CD4-positive, alpha-beta T cell treated with Interleukin-6 for 4 hours (primary cell): ENCODE data around the gene FRMPD4.

Experiments
- DNase-seq: peaks from one replicate; pipeline ENCODE4 v3.0.0-alpha.2; 2020; ENCODE audit warnings: mixed read lengths

The FRMPD4 gene

DNA sequence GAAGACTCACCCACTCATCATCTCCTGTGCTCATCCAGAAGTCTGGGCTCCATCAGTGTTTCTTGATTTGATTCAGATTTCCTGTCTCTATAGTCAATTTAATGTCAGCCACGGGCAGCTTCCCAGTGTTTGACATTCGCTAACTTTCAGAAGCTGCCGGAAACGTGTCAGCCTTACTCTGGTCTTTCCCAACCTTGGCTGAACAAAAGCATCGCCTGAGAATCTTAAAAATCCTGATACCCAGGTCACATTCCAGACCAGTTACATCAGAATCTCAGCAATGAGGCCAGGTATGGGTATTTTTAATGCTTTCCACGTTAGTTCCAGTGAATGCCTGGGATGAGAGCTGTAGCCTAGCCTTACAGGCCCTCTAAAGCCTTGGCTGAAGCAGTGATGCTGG is 233.8 kb downstream of the FRMPD4 start:
- DNase-seq, result no peak

DNA sequence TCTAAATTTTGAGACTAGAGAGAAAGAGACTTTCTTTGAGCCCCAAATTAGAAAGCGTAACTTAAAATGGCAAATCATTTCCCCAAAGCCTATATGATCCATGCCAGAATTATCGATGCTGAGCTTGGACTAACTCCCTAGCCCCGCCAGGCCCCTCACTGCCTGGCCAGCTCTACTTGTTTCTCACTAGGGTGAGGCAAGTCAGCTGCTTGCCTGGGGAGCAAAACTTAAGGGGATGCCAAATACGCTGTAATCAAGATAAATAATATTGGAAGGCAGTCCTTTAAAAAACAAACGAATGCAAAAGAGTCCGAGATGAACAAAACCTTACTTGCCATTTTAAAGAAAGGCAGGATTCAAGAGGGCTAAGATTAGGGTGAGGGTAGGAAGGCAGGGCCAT is 236.0 kb downstream of the FRMPD4 start:
- DNase-seq, result no peak

DNA sequence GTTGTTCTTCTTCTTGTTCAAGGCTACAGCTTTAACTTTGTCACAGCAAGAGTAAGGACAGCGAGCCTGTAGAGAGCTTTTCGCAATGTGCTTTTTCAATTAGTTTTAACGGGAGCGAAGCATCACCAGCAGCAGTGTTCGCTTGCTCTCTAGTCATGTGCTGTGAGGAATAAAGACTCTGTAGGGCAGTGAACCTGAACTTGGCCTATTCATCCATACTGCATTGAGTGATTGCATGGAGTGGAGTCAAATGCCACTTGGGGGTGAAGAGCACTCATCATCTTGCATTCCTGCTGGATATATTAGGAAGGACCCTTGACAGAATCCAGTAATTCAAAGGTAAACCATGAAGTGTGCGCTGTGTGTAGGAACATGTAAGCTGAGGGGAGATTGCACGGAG is 240.0 kb downstream of the FRMPD4 start:
- DNase-seq, result no peak

DNA sequence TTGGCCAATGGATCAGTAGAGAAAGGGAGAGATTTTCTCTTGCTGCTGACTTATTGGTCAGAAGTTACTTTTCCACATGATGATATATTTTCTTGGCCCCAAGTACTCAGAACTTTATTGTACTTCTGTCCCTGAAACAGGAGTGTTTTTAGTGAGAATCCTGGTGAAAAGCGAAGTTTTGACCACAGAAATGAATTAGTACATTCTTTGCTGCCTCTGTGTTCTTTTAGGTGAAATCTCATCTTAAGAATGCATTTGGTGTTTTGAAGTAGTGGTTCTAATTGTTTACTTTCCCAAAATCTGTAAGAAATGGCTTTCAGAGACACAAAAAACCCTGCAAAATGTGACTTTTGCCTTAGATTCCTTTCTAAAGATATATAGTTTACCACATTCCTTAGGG is 240.4 kb downstream of the FRMPD4 start:
- DNase-seq, result no peak

DNA sequence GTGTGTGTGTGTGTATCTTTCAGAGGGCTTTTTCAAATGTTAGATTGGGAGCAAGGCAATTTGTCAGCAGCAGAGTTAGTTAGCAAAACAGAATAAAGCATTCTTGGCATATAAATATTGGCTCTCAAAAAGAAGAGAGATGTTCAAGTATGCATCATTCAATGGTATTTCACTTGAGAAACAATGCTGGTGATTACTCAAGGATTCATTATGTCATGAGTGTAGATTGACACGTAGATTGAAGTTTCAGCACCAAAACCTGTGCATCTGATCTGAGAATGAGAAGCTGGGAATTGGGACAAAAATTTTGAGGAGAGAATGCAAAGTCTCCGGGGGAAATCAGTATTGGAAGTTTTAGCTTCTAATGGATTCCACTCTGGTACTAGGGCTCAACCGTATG is 241.4 kb downstream of the FRMPD4 start:
- DNase-seq, result no peak

DNA sequence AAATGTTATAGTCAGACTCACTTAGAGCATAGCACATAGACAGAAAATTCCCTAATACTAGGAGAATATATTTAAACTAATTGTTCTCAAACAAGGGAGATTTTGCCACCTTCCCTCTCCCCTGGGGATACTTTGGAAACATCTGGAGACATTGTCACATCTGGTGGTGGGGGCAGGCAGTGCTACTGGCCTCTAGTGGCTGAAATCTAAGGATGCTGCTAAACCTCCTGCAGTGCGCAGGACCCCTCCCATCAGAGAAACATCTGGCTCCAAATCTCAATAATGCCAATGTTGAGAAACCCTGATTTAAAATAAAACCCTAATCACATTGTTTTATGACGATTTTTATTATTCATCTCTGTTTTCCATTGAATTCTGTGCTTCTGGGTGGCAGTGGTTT is 244.9 kb downstream of the FRMPD4 start:
- DNase-seq, result no peak

DNA sequence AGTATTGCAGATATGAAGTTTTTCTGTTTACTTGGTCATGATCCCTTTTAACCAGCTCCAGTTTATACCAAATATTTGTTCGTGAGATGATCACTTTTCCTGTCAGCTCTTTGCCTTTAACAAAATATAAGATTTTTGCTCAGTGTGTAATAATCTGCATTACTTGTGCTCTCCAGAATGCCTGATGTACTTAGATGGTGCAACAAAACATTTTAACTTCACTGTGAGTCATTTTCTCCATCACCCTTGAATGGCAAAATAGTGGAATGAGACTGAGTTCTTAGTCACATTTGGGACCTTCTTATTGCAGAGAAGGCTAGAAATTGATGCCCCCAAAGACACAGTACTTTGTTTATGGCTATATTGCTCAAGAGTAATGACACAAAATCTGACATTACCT is 252.0 kb downstream of the FRMPD4 start:
- DNase-seq, result no peak

DNA sequence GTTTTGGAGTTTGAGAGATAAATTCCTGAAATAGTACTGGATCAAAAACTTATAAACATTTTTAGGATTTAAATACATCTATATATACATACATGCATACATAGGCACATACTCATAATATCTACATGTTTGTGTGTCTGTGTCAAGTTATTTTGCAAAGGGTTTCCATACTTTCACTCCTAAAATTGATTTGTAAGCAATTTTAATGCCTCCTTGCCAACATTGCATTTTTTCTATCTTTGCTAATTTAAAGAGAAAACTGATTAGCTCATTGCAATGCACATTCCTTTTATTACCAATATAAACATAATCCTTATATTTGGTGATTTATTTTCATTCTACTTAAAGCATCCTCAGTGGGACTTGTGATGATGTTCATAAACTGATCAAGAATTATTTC is 258.3 kb downstream of the FRMPD4 start:
- no peak for DNase-seq

DNA sequence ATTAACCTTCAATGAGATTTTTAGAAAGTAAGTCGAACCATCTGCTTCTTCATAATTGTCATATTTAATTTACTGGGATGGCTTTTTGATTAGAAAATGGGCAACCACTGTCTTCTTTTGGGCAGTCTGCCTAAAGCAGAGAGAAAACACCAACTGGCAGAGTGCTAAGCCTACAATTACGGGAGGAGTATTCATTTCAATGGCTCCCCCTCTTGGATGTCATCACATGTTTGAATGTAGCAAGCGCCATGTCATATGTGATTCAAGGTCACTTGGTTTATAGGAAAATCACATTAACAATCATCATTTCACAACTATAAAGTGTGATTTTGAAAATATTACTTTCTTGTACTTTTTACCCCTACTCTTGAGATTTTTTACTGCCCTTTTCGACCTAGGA is 261.9 kb downstream of the FRMPD4 start:
- no peak for DNase-seq

DNA sequence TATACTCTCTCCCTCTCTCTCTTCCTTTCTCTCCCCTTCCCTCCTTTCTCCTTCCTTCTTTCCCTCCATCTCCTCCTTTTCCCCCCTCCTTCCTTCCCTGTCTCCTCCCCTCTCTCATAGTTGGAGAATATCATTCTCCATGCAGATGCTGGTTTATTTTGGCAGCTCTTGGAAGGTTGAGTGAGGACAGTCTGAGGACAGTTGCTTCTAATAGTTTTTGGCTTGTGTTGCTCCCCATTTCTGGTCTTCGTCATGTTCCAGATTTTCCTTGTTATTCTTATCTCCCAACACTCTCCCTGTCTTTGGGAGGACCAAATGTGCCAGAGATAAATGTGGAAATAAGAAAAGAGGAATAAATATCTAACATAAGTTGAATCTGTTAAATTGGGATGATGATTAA is 263.0 kb downstream of the FRMPD4 start:
- no peak for DNase-seq

DNA sequence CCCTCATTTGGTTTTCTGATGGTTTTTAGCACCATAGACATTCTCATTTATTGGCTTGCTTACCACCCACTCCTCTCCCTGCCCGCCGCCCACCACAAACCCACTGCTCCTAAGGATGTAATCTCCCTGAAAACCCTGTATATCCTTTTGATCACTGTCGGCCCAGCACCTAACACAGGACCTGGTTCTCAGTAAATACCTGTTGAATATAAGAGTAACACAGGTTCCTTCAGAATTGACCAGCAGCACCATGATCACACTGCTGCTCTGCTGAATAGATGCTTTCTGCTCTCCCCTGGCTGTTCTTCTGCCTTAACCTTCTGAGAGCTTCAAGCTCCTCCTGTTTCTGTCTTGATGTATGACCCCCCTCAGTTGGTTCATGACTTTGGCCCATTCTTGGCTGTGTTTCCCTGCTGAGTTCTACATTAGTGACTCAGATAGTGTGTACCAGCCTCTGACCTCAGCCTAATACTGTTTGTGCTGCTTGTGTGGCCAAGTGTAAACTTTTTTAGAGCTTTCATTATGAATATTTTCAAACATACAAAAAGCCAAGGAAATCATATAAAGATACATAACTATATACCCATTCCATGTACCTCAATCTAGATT is 265.3 kb downstream of the FRMPD4 start:
- no peak for DNase-seq

DNA sequence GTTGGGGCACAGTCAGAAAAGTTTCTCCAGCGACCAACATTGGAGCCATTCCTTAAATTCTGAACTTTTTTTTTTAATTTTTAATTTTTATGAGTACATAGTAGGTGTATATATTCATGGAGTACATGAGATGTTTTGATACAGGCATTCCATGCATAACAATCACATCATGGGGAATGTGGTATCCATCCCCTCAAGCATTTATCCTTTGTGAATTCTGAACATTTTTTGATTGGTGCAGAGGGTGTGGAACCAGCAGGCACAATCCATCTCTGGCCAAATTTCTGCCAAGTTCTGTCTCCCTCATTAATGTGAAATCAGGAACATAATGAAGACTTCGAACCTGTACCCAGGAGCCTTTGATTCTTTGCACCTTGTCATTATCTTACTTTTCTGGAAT is 267.0 kb downstream of the FRMPD4 start:
- no peak for DNase-seq

DNA sequence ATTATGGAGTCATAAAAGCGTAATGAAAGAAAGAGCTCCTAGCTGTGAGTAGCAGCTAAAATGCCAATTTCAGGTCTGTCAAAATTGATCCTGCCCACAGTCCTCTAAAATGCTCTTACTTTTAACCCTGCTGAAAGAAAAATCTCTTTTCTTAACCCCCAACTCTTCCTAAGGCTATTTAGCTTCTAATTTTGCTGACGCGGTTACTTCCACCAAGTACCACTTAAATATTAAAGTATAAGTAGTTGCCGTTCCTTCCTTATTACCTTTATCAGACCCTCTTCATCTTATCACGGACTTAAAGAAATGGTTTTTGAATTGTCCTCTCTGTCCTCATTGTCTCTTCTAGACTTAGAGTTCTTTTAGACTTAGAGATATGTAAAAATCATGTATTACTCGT is 272.2 kb downstream of the FRMPD4 start:
- no peak for DNase-seq

DNA sequence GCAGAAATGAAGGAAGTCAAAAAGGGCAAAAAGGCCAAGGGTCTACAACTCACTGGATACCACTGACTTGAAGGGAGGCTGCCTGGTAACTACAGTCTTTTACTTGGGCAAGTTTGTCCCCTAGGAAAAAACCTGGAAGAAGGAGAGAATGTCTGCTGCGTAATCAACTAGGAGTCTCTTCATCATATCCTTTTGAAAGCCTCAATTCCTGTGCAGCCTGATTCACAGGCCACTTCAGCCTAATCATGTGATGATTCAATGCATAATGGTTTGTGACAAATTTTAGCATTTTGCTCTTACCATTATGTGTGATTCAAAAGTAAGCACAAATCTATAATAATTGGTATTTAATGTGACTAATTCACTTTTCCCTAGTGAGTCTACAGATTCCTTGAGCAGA is 273.6 kb downstream of the FRMPD4 start:
- DNase-seq, result no peak

DNA sequence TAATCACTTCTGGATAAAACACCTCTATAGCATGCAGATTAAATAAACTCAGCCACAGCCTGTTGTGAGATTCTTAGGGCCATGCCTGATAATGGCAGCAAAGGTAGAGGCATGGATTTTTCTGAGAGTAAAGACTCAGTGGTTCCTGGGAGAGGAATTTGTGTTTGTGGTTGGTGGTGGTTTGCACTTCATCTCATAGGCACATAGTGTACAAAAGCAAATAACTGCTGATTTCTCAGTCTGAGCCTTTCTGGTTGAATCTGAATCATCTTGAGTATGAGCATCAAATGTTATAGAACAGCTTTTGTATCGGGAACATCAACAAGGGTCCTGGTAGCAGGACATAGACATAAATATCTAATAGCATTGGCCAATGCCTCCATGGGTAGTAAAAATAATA is 274.3 kb downstream of the FRMPD4 start:
- no peak for DNase-seq

DNA sequence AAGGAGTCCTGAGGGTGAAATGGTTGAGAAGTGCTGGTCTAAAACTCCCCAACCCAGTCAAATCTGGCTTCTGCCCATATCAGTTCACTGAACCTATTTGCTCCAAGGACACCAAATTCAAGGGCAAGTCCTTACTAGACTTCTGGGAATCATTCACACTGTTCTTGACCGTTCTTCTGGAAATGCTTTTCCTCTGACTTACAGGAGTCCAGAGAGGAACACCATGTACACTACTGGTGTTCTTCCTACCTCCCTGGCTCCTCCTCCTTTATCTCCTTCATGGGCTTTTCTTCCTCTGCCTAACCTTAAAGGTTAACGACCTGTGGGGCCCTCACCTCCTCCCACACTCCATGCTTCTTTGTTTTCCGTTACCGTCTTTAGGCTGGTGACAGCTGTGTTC is 281.3 kb downstream of the FRMPD4 start:
- DNase-seq, result no peak

DNA sequence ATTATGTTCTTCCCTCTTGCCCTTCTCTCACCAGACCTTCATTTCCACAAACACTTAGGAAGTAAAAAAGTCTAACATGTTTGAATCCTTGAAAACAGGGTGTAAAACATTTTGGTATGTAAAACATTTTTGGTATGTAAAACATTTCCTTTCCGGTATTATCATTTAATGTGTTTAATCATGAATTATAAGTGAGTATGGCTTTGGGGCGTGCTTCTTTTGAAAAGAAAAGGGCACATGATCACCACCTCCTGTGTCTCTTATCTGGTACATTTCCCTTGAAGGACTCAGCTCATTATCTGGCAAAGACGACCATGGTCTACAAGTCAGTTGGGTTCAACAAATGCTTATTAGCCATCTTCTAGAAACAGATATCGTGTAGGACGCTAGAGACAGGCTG is 283.6 kb downstream of the FRMPD4 start:
- no peak for DNase-seq

DNA sequence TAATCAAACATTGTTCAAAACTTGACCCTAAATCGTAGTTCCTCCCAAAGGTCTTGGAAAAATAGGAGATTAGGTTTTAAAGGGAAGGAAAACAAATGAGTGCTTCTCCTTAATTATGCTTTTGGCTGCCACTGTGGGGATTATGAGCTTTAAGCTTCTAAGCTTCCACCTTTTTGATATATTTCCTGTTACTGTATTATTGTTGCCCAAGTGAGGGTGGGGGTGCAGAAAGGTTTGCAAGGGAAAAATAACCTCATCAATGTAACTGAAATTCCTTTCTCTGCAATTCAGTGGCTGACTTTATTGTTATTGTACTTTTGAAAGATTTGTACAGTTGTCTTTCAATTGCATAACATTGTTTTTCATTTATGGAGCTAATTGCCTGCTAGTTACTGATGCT is 285.1 kb downstream of the FRMPD4 start:
- DNase-seq, result no peak

DNA sequence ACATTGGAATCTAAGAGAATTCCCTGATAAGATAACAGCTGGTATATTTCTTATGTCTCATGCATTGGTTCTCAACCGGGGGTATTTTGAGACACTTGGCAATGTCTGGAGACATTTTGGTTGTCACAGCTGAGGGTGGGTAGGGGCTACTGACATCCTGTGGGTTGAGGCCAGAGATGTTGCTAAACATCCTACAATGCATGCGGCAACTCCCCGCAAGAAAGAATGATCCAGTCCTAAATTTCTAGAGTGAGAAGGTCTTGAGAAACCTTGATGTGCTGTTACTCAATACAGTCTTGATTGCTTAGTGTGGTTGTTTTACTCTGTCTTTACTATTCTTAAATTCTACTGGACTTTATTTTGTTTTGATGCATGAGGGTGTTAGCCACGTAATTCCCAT is 287.2 kb downstream of the FRMPD4 start:
- no peak for DNase-seq

DNA sequence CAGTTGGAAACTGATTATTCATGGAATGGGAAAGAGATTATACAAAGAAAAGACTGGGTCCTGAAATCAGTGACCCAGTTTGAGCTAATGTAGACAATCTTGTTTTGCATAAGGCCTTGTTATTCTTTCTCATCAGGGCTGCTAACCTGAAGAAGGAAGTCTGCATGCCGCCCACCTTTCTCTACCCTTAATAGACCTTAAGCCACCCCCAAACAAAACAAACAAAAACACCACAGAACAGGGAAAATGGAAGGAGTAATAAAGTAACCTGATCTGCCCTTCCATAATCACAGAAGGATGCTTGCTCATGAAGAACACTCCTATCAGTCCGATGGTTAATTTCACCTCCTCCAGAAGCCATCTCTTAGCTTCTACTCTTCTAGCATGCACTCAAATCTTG is 288.1 kb downstream of the FRMPD4 start:
- DNase-seq, result no peak

DNA sequence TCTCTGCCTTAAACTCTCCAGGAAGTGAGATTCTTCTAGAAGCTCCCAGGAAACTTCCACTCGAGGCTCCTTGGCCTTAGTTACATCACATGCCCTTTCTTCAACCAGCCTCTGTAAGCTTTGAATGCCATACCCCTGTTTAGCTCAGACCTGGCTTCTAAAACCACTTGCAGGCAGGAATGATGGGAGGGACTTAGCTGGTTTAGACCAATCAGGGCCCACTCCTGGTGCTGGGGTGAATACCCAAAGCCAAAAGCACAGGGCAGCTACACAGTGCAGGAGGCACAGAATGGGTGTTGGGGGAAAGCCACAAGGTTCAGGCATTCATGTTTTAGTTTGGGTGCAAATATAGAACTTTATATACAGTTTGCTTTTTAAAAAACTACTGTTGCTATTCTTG is 296.2 kb downstream of the FRMPD4 start:
- no peak for DNase-seq

DNA sequence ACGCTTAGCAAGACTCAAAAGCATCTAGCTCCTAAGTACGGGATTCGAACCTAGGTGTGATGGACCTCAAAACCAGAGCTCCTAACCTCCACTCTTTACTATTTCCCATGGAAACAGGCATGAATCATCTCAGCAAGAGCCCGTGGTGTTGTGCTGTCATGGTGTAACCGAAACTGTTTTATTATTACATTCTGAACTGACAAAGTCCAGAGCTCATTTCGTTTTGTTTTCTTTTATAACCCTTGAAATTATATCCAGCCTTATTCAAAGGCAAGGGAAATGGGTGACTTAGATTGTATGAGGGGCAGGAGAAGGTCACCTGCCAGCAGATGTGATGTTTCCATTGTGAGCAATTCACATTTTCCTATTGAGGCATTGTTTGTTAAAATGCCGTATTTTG is 301.1 kb downstream of the FRMPD4 start:
- DNase-seq, result no peak

DNA sequence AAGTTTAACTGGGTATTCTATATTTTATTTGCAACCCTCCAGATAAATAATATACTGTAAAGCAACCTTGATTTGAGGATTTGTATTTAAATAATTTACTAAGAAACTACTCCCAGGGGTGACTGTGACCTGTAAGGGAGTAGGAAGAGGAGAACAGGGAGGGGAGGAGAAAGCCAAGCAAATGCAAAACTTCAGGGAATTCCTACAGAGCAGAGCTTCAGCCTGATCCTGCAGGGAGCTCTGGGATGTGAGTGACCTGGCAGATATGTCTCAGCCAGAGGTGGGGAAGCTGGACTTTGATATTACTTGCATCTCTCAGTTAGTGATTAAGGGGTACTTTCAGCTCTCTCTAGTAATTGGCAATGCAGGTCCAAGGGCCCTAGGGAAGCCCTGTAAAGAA is 302.0 kb downstream of the FRMPD4 start:
- DNase-seq, result no peak

DNA sequence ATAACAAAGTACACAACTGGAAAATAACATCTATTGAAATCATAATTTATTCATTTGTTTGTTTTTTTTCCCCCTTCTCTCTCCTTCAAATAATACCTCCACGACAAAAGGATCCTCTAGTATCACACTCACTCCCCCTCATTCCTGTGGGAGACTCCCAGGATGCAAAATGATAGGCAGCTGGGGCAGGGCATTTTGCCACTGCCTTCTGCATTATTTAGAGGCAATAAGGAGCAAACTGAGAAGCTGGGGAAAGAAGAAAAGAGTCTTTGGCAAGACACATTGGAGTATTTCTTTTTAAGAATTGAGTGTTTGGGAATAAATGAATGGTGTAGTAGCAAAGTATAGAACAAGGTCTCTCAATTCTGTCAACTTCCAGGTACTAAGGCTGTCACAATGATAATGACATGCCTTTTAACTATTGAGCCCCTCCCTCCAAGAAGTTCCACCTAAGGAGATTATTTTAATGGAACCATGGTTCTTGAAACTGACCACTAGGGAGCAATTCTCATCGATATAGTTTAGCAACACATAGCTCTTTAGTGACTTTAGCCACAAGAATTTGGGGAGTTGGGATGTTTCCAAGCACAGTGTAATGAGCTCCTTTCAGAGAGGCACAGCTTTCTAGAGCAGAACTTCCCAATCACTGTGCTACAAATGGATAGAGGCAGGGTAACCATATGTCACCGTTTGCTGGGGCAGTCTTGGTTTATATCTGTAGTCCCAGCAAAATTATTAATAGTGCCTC is 303.3 kb downstream of the FRMPD4 start:
- DNase-seq, result no peak

DNA sequence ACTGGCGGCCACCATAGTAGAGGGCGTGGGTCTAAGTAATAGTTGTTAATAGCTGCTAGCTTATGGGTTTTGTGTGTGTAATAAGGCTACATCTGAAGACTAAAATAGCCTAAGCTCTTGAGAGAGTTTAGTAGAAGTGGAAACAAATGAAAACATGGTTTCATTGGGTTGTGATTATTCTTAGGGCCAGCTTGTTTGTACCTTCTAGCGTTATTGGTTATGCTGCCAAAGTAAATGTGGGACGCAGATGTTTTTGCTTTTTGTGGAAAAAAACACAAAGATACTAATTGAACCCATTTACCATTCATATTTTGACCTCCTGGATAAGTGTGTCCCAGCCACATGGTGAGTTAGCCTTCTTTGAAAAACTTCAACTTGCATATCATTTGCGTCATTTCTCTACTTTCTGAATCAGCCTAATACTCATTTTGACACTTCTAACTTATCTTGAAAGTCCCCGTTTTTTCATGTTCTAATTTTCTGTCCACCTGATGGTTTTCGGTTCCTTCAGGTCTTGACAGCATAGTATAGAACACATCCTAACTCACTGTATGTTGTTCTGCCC is 305.3 kb downstream of the FRMPD4 start:
- DNase-seq, result no peak
